Measurements from ENCODE around the gene PTCH2. TPM values are rescaled to one million over a fixed set of nuclear protein-coding genes. Genes with fewer than 3 reads are reported as not detected.
"Not testable (repeated sequence)": the region's sequence is repeated elsewhere in the genome, so short reads cannot be mapped to it uniquely, and the experiment has no call there.

The PTCH2 gene
- total and polyA plus RNA-seq, 4 donors = 1.5 to 21.6 (median 8.8) TPM

GRCh38 chr1:44812822-44813543 lies 30.1 kb downstream of the PTCH2 start:
- Histone ChIP-seq H3K4me1 (ENCODE audit: control insufficient read depth, insufficient read depth, low read length) (peaks cover 63% of the 10 kb centered on the region), H3K4me3 (ENCODE audit: low read depth, low read length) (peak overlapping the region; percentile 71), H3K9me3 (ENCODE audit: control insufficient read depth, insufficient read depth, low read length) (no peaks in the 10 kb centered on the region), H3K36me3 (ENCODE audit: control insufficient read depth, insufficient read depth, low read length) (peaks cover 3% of the 10 kb centered on the region), H3K27me3 (ENCODE audit: control insufficient read depth, insufficient read depth, low read length) (no peaks in the 10 kb centered on the region), H3K27ac (ENCODE audit: low read depth, low read length) (peak overlapping the region; percentile 85)
- whole genome bisulfite sequencing (ENCODE audit: insufficient coverage) = 14% methylated on average over 48 of the region's 48 CpGs
- DNase-seq (ENCODE audit: low read depth in 4 of 6, low spot score in 6 of 6) = peak in 1 of 6 donors; percentile 25

DNA sequence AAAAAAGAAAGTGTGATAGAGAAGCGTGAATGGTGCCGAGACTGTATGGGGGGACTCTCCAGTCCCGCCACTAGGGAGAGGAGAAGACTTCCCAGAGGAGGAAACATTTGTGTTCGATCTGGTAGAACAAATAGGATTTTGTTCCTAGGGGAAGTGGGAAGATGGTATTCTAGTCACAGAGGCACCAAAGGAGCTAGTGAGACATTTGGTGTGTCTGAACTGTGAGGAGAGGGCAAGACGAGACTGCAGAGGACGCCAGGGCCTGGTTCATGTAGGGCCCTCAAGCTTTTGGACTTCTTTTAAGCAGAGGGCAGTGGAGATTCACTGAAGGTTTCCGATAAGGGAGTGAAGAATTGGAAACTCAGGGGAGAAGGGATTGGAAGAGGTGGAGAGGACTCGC lies 31.8 kb downstream of the PTCH2 start:
- 62% methylated on average over 8 of the region's 8 CpGs for WGBS (ENCODE audit: insufficient coverage)
- DNase-seq (ENCODE audit: low read depth in 4 of 6, low spot score in 6 of 6) = no peak
- no peak overlapping the region for H3K4me3 ChIP-seq (ENCODE audit: low read depth, low read length)
- H3K9me3 ChIP-seq (ENCODE audit: control insufficient read depth, insufficient read depth, low read length) = no peaks in the 10 kb centered on the region
- H3K36me3 ChIP-seq (ENCODE audit: control insufficient read depth, insufficient read depth, low read length) = peaks cover 14% of the 10 kb centered on the region
- no peaks in the 10 kb centered on the region for H3K27me3 ChIP-seq (ENCODE audit: control insufficient read depth, insufficient read depth, low read length)
- H3K4me1 ChIP-seq (ENCODE audit: control insufficient read depth, insufficient read depth, low read length) = peaks cover 80% of the 10 kb centered on the region
- H3K27ac ChIP-seq (ENCODE audit: low read depth, low read length) = no peak overlapping the region

DNA sequence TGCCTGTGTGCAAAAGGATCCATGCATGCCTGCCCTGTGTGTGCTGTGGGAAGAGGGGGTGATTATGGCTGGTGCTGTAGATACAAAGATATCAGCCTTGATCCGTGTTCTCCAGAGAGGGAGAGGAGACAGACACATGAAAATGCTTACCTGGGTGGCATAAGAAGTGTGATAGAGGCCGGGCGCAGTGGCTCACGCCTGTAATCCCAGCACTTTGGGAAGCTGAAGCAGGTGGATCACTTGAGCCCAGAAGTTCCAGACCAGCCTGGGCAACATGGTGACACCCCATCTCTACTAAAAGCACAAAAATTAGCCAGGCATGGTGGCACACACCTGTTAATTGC lies 32.3 kb downstream of the PTCH2 start:
- peak overlapping the region; percentile 99 for H3K27ac ChIP-seq (ENCODE audit: low read depth, low read length)
- H3K9me3 ChIP-seq (ENCODE audit: control insufficient read depth, insufficient read depth, low read length); H3K27me3 ChIP-seq (ENCODE audit: control insufficient read depth, insufficient read depth, low read length); H3K4me3 ChIP-seq (ENCODE audit: low read depth, low read length); DNase-seq (ENCODE audit: low read depth in 4 of 6, low spot score in 6 of 6): not testable (repeated sequence)
- WGBS (ENCODE audit: insufficient coverage) = 86% methylated on average over 3 of the region's 4 CpGs
- H3K36me3 ChIP-seq (ENCODE audit: control insufficient read depth, insufficient read depth, low read length) = peaks cover 20% of the 10 kb centered on the region
- peaks cover 80% of the 10 kb centered on the region for H3K4me1 ChIP-seq (ENCODE audit: control insufficient read depth, insufficient read depth, low read length)

GRCh38 chr1:44810101-44810761 lies 32.8 kb downstream of the PTCH2 start:
- WGBS (ENCODE audit: insufficient coverage) = 32% methylated on average over 7 of the region's 12 CpGs
- no peak overlapping the region for H3K4me3 ChIP-seq (ENCODE audit: low read depth, low read length)
- H3K9me3 ChIP-seq (ENCODE audit: control insufficient read depth, insufficient read depth, low read length) = no peaks in the 10 kb centered on the region
- peak in 2 of 6 donors; percentile 46 to 63 for DNase-seq (ENCODE audit: low read depth in 4 of 6, low spot score in 6 of 6)
- H3K4me1 ChIP-seq (ENCODE audit: control insufficient read depth, insufficient read depth, low read length) = peaks cover 80% of the 10 kb centered on the region
- H3K27ac ChIP-seq (ENCODE audit: low read depth, low read length) = peak overlapping the region; percentile 99
- H3K36me3 ChIP-seq (ENCODE audit: control insufficient read depth, insufficient read depth, low read length) = peaks cover 25% of the 10 kb centered on the region
- H3K27me3 ChIP-seq (ENCODE audit: control insufficient read depth, insufficient read depth, low read length) = no peaks in the 10 kb centered on the region

GRCh38 chr1:44808938-44809917 lies 33.8 kb downstream of the PTCH2 start:
- Histone ChIP-seq H3K36me3 (ENCODE audit: control insufficient read depth, insufficient read depth, low read length) (peaks cover 35% of the 10 kb centered on the region), H3K27me3 (ENCODE audit: control insufficient read depth, insufficient read depth, low read length) (no peaks in the 10 kb centered on the region), H3K27ac (ENCODE audit: low read depth, low read length) (peak overlapping the region; percentile 99), H3K4me1 (ENCODE audit: control insufficient read depth, insufficient read depth, low read length) (peaks cover 75% of the 10 kb centered on the region), H3K9me3 (ENCODE audit: control insufficient read depth, insufficient read depth, low read length) (no peaks in the 10 kb centered on the region), H3K4me3 (ENCODE audit: low read depth, low read length) (peak overlapping the region; percentile 31)
- DNase-seq (ENCODE audit: low read depth in 4 of 6, low spot score in 6 of 6) = no peak
- WGBS (ENCODE audit: insufficient coverage) = 49% methylated on average over 4 of the region's 6 CpGs

DNA sequence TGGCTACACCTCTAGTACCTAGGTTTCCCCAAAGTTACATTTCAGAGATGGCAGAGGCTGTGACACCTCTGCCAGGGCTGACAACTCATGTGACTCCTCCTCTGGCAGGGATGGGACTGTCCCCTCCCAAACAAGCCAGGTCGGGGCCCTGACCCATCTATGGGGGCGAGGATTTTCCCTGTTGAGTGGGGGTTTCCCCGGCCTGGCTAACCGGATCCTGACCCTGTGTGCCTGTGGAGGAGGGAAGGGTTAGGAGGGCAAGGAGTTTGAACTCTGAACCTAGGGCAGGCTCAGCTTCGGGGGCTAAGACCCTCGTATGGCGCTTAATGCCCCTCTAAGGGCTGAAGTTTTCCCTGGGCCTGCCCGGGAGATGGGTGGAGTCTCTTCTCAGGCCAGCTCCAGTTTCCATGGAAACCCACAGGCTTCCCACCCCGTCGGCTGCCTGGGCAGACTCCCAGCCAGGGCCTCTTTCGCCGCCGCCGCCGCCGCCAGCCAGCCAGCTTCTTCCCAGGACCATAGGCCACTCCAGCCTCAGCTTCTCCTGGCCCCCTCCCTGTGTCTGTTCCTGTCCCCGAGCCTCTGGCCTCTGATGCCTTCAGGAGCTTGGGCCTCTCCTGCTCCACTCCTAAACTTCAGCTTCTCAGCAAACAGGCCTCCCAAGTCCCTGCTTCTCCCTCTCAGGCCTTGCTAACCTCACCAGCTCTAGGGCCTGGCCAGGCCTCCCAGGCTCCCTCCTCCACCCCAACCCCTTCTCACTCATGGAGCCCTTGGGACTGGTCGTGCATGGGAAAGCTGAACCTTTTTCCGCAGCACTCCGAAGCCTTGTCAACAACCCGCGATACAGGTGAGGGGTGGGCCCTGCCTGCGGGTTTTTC lies 34.8 kb downstream of the PTCH2 start, which contains the start of gene BTBD19:
BTBD19 (plus strand) TSS at position 461 of the 875 bp plus-strand sequence; CDS start at position 759, 298 bp downstream.
- peaks cover 72% of the 10 kb centered on the region for H3K4me1 ChIP-seq (ENCODE audit: control insufficient read depth, insufficient read depth, low read length)
- WGBS (ENCODE audit: insufficient coverage) = 19% methylated on average over 23 of the region's 23 CpGs
- peak in 2 of 6 donors; percentile 87 to 94 for DNase-seq (ENCODE audit: low read depth in 4 of 6, low spot score in 6 of 6)
- H3K4me3 ChIP-seq (ENCODE audit: low read depth, low read length) = peak within 1 kb of the TSS; percentile 31
- no peaks in the 10 kb centered on the region for H3K27me3 ChIP-seq (ENCODE audit: control insufficient read depth, insufficient read depth, low read length)
- peak within 1 kb of the TSS; percentile 99 for H3K27ac ChIP-seq (ENCODE audit: low read depth, low read length)
- H3K36me3 ChIP-seq (ENCODE audit: control insufficient read depth, insufficient read depth, low read length) = peaks cover 42% of the 10 kb centered on the region
- no peaks in the 10 kb centered on the region for H3K9me3 ChIP-seq (ENCODE audit: control insufficient read depth, insufficient read depth, low read length)

DNA sequence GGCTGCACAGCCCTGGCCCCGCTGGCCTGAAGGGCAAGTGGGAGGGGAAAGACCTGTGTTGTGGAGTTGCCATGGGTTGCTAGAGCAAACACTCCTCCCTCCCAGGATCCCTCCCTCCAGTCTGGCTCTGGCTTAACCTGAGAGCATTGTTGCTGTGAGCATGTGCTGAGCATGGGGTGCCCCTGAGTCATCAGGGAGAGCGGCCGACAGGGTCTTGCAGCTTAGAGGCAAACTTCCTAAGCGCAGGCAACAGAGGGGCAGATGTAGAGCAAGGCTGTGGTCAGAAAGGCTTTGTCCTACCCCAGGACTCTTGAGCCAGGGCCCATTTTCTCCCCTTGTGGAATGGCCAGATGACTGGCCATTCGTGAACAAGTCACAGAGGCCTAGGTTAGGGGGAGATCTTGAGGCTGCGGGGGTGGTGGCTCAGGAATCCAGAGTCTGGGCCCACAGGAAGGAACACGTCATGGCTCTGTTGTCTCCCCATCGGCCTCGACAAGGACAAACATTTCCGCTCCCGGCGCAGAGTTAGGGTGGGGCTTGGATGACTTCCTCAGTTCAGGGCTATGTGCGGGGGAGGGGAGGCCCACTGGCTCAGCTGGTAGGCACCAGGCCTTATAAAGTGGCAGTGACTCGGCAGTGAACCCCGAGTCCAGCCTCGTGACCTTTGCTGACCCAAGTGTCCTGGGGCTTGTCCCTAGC lies 35.5 kb downstream of the PTCH2 start:
- no peaks in the 10 kb centered on the region for H3K9me3 ChIP-seq (ENCODE audit: control insufficient read depth, insufficient read depth, low read length)

GRCh38 chr1:44806704-44807363 lies 36.2 kb downstream of the PTCH2 start, which contains the start of gene DYNLT4:
Gene DYNLT4 (minus strand): TSS chr1:44807351. CDS start chr1:44806668, 683 bp downstream.
- H3K9me3 ChIP-seq (ENCODE audit: control insufficient read depth, insufficient read depth, low read length) = no peaks in the 10 kb centered on the region
- no peak for DNase-seq (ENCODE audit: low read depth in 4 of 6, low spot score in 6 of 6)
- no peak within 1 kb of the TSS for H3K4me3 ChIP-seq (ENCODE audit: low read depth, low read length)
- no peaks in the 10 kb centered on the region for H3K27me3 ChIP-seq (ENCODE audit: control insufficient read depth, insufficient read depth, low read length)
- 90% methylated on average over 7 of the region's 7 CpGs for whole genome bisulfite sequencing (ENCODE audit: insufficient coverage)
- peak within 1 kb of the TSS; percentile 99 for H3K27ac ChIP-seq (ENCODE audit: low read depth, low read length)
- peaks cover 52% of the 10 kb centered on the region for H3K36me3 ChIP-seq (ENCODE audit: control insufficient read depth, insufficient read depth, low read length)
- peaks cover 75% of the 10 kb centered on the region for H3K4me1 ChIP-seq (ENCODE audit: control insufficient read depth, insufficient read depth, low read length)

More for the DNA sequence above, 35.5 kb downstream of the PTCH2 start:
- peak in 2 of 6 donors; percentile 61 to 83 for DNase-seq (ENCODE audit: low read depth in 4 of 6, low spot score in 6 of 6)
- Histone ChIP-seq H3K27me3 (ENCODE audit: control insufficient read depth, insufficient read depth, low read length) (no peaks in the 10 kb centered on the region), H3K4me1 (ENCODE audit: control insufficient read depth, insufficient read depth, low read length) (peaks cover 72% of the 10 kb centered on the region), H3K27ac (ENCODE audit: low read depth, low read length) (peak overlapping the region; percentile 99), H3K4me3 (ENCODE audit: low read depth, low read length) (no peak overlapping the region), H3K36me3 (ENCODE audit: control insufficient read depth, insufficient read depth, low read length) (peaks cover 49% of the 10 kb centered on the region)
- 37% methylated on average over 10 of the region's 16 CpGs for WGBS (ENCODE audit: insufficient coverage)
